NCI-H526 treated with DMSO at 0.1 percent for 48 hours (cell line): ENCODE results near the gene TUBB2A.

ENCODE experiments used
- DNase-seq: peaks from one replicate; lab custom pipeline; 2025; lab: John Stamatoyannopoulos, UW

The TUBB2A gene

GRCh38 chr6:3119040-3119723 is 38.2 kb downstream of the TUBB2A start:
- DNase-seq = no peak

GRCh38 chr6:3118353-3119039 is 38.8 kb downstream of the TUBB2A start, which contains the start of gene BPHL:
Gene BPHL (plus strand): TSS chr6:3118711. CDS start chr6:3118741, 30 bp downstream.
- peak; percentile 94 for DNase-seq

GRCh38 chr6:3117912-3118352 is 39.4 kb downstream of the TUBB2A start:
- no peak for DNase-seq

- no peak for DNase-seq
Observed at GRCh38 chr6:3114377-3114776, 43.0 kb downstream of the TUBB2A start.

DNA sequence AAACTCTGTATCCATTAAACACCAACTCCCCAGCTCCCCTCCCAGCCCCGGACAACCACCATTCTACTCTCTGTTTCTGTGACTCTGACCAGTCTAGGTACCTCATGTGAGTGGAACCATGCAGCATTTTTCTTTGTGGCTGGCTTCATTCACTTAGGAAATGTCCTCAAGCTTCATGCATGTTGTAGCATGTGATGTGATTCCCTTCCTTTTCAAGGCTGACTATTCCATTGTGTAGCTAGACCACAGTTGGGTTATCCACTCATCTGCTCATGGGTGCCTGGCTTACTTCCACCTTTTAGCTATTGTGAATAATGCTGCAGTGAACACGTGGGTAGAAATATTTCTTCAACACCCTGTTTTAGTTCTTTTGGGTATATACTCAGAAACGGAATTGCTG is 47.6 kb downstream of the TUBB2A start:
- DNase-seq = no peak

- no peak for DNase-seq
Observed at GRCh38 chr6:3108746-3109414, 48.5 kb downstream of the TUBB2A start.
